GM12873 (cell line): ENCODE measurements around the gene CLEC2L.

Experiments used
- CTCF ChIP-seq: IDR thresholded peaks from 2 replicates; pipeline ENCODE4 v1.5.1; 2012; ENCODE audit warnings: low read depth, mild to moderate bottlenecking, moderate library complexity, low read length, control low read depth; ENCODE audit not compliant: insufficient read depth; ENCODE audit errors: missing control alignments

CLEC2L gene

GRCh38 chr7:139487366-139488080 is 36.0 kb upstream of the CLEC2L start:
- no peak for TF ChIP-seq CTCF

- TF ChIP-seq CTCF, result no peak
These were observed 34.7 kb upstream of the CLEC2L start for GRCh38 chr7:139488810-139489209.

- no peak for TF ChIP-seq CTCF
These were observed 33.4 kb upstream of the CLEC2L start for GRCh38 chr7:139490130-139490529.

GRCh38 chr7:139492293-139492692 is 31.2 kb upstream of the CLEC2L start:
- no peak for TF ChIP-seq CTCF

- no peak for TF ChIP-seq CTCF
These were observed 28.5 kb upstream of the CLEC2L start for GRCh38 chr7:139494835-139495579.

GRCh38 chr7:139495580-139496125 is 27.8 kb upstream of the CLEC2L start:
- TF ChIP-seq CTCF, result no peak

GRCh38 chr7:139496528-139496927 is 27.0 kb upstream of the CLEC2L start:
- no peak for TF ChIP-seq CTCF
